GM12874 (cell line): ENCODE measurements around the gene PTPRN2.

ENCODE experiments used
- TF ChIP-seq, protein P1 (sequence below): IDR thresholded peaks from 2 replicates; pipeline ENCODE4 v1.5.1; 2011; ENCODE audit warnings: low read depth, mild to moderate bottlenecking, control low read depth, low read length, moderate library complexity; ENCODE audit not compliant: insufficient read depth

Gene PTPRN2

GRCh38 chr7:157753713-157754415 is 833.8 kb downstream of the PTPRN2 start:
- TF ChIP-seq, protein P1, sequence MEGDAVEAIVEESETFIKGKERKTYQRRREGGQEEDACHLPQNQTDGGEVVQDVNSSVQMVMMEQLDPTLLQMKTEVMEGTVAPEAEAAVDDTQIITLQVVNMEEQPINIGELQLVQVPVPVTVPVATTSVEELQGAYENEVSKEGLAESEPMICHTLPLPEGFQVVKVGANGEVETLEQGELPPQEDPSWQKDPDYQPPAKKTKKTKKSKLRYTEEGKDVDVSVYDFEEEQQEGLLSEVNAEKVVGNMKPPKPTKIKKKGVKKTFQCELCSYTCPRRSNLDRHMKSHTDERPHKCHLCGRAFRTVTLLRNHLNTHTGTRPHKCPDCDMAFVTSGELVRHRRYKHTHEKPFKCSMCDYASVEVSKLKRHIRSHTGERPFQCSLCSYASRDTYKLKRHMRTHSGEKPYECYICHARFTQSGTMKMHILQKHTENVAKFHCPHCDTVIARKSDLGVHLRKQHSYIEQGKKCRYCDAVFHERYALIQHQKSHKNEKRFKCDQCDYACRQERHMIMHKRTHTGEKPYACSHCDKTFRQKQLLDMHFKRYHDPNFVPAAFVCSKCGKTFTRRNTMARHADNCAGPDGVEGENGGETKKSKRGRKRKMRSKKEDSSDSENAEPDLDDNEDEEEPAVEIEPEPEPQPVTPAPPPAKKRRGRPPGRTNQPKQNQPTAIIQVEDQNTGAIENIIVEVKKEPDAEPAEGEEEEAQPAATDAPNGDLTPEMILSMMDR: no peak

DNA sequence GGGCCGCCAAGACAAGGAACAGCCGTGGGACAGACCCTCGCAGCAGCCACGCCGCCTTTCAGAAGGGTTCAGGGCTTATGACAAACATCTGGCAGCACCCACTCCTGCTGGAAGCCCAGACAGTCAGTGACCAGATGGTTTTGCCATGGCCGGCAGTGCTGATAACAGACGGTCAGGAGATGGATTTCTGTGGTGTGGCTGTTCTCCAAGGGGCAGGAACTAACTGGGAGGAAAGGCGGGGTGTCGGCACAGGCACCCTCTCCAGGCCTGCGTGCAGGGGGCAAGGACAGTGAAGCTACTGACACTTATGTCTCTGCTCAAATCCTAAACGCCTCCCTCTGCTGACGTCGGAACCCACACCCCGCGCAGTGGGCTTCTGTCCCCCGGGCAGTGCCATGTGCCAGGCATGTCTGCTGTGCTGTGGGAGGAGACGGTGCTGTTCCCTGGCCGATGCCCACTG is 834.8 kb downstream of the PTPRN2 start:
- TF ChIP-seq, protein P1: no peak

DNA sequence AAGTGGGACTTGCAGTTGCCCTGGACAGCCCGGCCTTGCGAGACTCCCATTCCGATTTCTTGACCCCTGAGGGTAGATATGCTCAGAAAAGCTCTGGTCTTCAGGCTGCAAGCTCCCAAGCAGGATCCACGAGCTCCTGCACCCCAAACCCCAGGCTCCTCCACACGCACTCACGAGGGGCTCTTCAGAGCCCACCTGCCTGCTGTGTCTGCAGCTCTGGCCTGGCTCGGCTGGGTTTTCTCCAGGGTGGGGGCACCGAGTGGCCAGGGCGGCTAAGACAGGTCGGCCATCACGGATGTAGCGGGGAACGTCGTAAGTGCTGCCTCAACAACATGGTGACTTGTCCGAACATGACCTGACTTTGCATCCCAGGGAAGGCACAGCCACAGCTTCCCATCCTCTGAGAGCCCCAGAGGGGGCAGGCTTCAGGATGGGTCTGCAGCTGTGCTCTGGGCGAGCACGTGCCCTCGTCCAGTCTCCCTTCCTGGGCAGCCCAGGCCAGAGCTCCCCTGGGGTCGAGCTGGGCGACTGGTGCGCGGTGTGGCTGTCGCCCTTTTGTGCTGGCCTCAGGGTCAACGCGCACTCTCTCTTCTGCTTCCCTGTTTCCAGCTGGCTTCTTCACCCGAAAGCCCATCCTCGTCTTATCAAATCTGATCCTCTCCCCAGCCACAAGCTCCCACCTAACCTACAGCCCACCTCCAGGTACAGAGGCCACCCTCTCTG is 835.5 kb downstream of the PTPRN2 start:
- TF ChIP-seq, protein P1: no peak

- TF ChIP-seq, protein P1: no peak
These were observed 836.2 kb downstream of the PTPRN2 start for GRCh38 chr7:157751406-157751805.

GRCh38 chr7:157750291-157750690 is 837.3 kb downstream of the PTPRN2 start:
- TF ChIP-seq, protein P1: no peak

DNA sequence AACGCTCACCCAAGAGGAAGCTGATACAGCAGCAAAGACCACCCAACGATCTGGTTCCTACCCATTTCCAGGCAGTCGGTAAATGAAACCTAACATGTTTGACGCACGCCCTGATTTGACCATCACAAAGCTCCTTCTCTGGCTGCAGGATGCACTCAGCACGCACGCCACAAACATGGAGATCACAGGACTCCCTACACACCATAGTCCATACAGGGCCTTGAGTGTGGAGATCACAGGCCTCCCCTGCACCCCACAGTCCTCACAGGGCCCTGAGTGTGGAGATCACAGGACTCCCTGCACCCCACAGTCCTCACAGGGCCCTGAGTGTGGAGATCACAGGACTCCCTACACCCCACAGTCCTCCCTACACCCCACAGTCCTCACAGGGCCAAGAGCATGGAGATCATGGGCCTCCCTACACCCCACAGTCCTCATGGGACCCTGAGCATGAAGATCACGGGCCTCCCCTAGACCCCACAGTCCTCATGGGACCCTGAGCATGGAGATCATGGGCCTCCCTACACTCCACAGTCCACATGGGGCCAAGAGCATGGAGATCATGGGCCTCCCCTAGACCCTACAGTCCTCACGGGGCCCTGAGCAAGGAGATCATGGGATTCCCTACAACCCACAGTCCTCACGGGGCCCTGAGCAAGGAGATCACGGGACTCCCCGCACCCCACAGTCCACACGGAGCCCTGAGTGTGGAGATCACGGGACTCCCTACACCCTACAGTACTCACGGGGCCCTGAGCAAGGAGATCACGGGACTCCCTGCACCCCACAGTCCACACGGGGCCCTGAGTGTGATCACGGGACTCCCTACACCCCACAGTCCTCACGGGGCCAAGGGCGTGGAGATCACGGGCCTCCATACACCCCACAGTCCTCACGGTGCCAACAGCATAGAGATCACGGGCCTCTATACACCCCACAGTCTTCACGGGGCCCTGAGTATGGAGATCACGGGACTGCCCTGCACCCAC is 841.6 kb downstream of the PTPRN2 start:
- TF ChIP-seq, protein P1: no peak
